ENCODE data around the gene USB1. TPM values are rescaled to one million over a fixed set of nuclear protein-coding genes. Genes with fewer than 3 reads are reported as not detected.

Gene USB1
- total RNA-seq, 1 donor from 2014 or later: 133 TPM

GRCh38 chr16:57992084-57992483 is 9.1 kb upstream of the USB1 start:
- Histone ChIP-seq H3K27ac (no peak overlapping the region), H3K27me3 (no peaks in the 10 kb centered on the region), H3K4me1 (no peaks in the 10 kb centered on the region), H3K36me3 (peaks cover 26 to 34% of the 10 kb centered on the region in 2 donors), H3K9me3 (no peaks in the 10 kb centered on the region), H3K4me3 (no peak overlapping the region)
- intact Hi-C loops (cut with DNase I): no loop called here
- no peak for DNase-seq (ENCODE audit: low spot score in 2 of 2)
- no peak for TF ChIP-seq CTCF (IDR thresholded peaks at IDR 0.05)

GRCh38 chr16:57993438-57993837 is 7.8 kb upstream of the USB1 start:
- DNase-seq (ENCODE audit: low spot score in 2 of 2): no peak
- Histone ChIP-seq H3K4me3 (no peak overlapping the region), H3K27me3 (no peaks in the 10 kb centered on the region), H3K36me3 (peaks cover 36 to 44% of the 10 kb centered on the region in 2 donors), H3K9me3 (no peaks in the 10 kb centered on the region), H3K27ac (no peak overlapping the region), H3K4me1 (no peaks in the 10 kb centered on the region)
- TF ChIP-seq CTCF (IDR thresholded peaks at IDR 0.05): no peak
- intact Hi-C loops (cut with DNase I): no loop called here

GRCh38 chr16:57993897-57994296 is 7.3 kb upstream of the USB1 start:
- intact Hi-C loops (cut with DNase I): no loop called here
- DNase-seq (ENCODE audit: low spot score in 2 of 2): no peak
- TF ChIP-seq CTCF (IDR thresholded peaks at IDR 0.05): no peak

GRCh38 chr16:57994361-57994760 is 6.8 kb upstream of the USB1 start:
- no peaks in the 10 kb centered on the region for H3K9me3 ChIP-seq
- peaks cover 36 to 44% of the 10 kb centered on the region in 2 donors for H3K36me3 ChIP-seq
- no peaks in the 10 kb centered on the region for H3K27me3 ChIP-seq
- peaks cover 2 to 8% of the 10 kb centered on the region in 2 donors for H3K4me1 ChIP-seq
- H3K27ac ChIP-seq: no peak overlapping the region
- intact Hi-C loops (cut with DNase I): no loop called here
- no peak for TF ChIP-seq CTCF (IDR thresholded peaks at IDR 0.05)
- no peak overlapping the region for H3K4me3 ChIP-seq
- no peak for DNase-seq (ENCODE audit: low spot score in 2 of 2)

More at GRCh38 chr16:57993897-57994296, 7.3 kb upstream of the USB1 start:
- Histone ChIP-seq H3K27ac (no peak overlapping the region), H3K4me1 (peaks cover 2 to 4% of the 10 kb centered on the region in 2 donors), H3K36me3 (peaks cover 36 to 44% of the 10 kb centered on the region in 2 donors), H3K9me3 (no peaks in the 10 kb centered on the region), H3K27me3 (no peaks in the 10 kb centered on the region), H3K4me3 (no peak overlapping the region)

GRCh38 chr16:57994778-57995177 is 6.4 kb upstream of the USB1 start:
- H3K36me3 ChIP-seq: peaks cover 36 to 44% of the 10 kb centered on the region in 2 donors
- H3K4me3 ChIP-seq: no peak overlapping the region
- DNase-seq (ENCODE audit: low spot score in 2 of 2): peak in 1 of 2 donors; percentile 71
- H3K4me1 ChIP-seq: peaks cover 6 to 11% of the 10 kb centered on the region in 2 donors
- H3K27me3 ChIP-seq: no peaks in the 10 kb centered on the region
- no peak overlapping the region for H3K27ac ChIP-seq
- intact Hi-C loops (cut with DNase I): no loop called here
- TF ChIP-seq CTCF (IDR thresholded peaks at IDR 0.05): peak in 1 of 3 experiments; percentile 20
- no peaks in the 10 kb centered on the region for H3K9me3 ChIP-seq

All from ascending aorta (tissue), 2 donors.